Measurements from ENCODE around the gene CROT.

- TF ChIP-seq EZH2 (IDR thresholded peaks at IDR 0.05) (no peak), CTCF (IDR thresholded peaks at IDR 0.05) (no peak), EZH2phosphoT487 (IDR thresholded peaks at IDR 0.05) (no peak)
These were observed 17.9 kb downstream of the CROT start for GRCh38 chr7:87363342-87363741.

Measured in neural progenitor cell (in vitro differentiated cells).